ENCODE results near the gene GPRC5D. TPM values are rescaled to one million over a fixed set of nuclear protein-coding genes. Genes with fewer than 3 reads are reported as not detected.

The GPRC5D gene
- total RNA-seq, 1 experiment from 2014 or later, result 0.33 TPM

GRCh38 chr12:12891080-12891880, 60.7 kb downstream of the GPRC5D start, which contains the start of gene GPRC5A (continued):
- TF ChIP-seq, protein P1, sequence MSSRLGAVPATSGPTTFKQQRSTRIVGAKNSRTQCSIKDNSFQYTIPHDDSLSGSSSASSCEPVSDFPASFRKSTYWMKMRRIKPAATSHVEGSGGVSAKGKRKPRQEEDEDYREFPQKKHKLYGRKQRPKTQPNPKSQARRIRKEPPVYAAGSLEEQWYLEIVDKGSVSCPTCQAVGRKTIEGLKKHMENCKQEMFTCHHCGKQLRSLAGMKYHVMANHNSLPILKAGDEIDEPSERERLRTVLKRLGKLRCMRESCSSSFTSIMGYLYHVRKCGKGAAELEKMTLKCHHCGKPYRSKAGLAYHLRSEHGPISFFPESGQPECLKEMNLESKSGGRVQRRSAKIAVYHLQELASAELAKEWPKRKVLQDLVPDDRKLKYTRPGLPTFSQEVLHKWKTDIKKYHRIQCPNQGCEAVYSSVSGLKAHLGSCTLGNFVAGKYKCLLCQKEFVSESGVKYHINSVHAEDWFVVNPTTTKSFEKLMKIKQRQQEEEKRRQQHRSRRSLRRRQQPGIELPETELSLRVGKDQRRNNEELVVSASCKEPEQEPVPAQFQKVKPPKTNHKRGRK (CRISPR knock-in tag; IDR thresholded peaks at IDR 0.05; ENCODE audit: borderline replicate concordance), result no peak
- TF ChIP-seq ZBTB21 (CRISPR knock-in tag; IDR thresholded peaks at IDR 0.05; ENCODE audit: borderline replicate concordance), result no peak
- TF ChIP-seq ZNF396 (CRISPR knock-in tag; IDR thresholded peaks at IDR 0.05; ENCODE audit: borderline replicate concordance), result no peak
- TF ChIP-seq NFATC4 (CRISPR knock-in tag; IDR thresholded peaks at IDR 0.05), result no peak
- no peak for TF ChIP-seq NR1H2 (CRISPR knock-in tag; IDR thresholded peaks at IDR 0.05)
- no peak; the same call in 1 of the 2 replicates for TF ChIP-seq USF1 (CRISPR knock-in tag; IDR thresholded peaks at IDR 0.05)
- 0 out of 2 replicates have a peak, but pooled peaks have one; percentile 36 for TF ChIP-seq PRDM15 (CRISPR knock-in tag; IDR thresholded peaks at IDR 0.05)
- TF ChIP-seq ZMAT4 (CRISPR knock-in tag; IDR thresholded peaks at IDR 0.05), result no peak

Other genes with a start within 250 kb of the GPRC5D start
- gene CDKN1B, start 234.8 kb downstream of the GPRC5D start, total RNA-seq (2021), result 34.2 to 38.4 TPM (median 34.8 TPM) in 3 replicates
- 0.44 to 1.1 TPM (median 0.62 TPM) in 3 replicates for gene APOLD1, start 166.5 kb downstream of the GPRC5D start, total RNA-seq (2021)
- gene DDX47, start 138.8 kb downstream of the GPRC5D start, total RNA-seq (2021), result 59.2 to 64.8 TPM (median 59.2 TPM) in 3 replicates
- gene GPRC5A, start 60.6 kb downstream of the GPRC5D start, total RNA-seq (2021), result 1.1 to 1.3 TPM (median 1.3 TPM) in 3 replicates
- 61.6 to 62.7 TPM (median 61.8 TPM) in 3 replicates for gene HEBP1, start 48.1 kb upstream of the GPRC5D start, total RNA-seq (2021)
- gene FAM234B, start 92.2 kb upstream of the GPRC5D start, total RNA-seq (2021), result 25.9 to 28.6 TPM (median 26.2 TPM) in 3 replicates
- gene GSG1, start 151.5 kb upstream of the GPRC5D start, total RNA-seq (2021), result 0.21 to 0.28 TPM in 2 of 3 replicates, not detected in the other
- gene EMP1, start 244.6 kb upstream of the GPRC5D start, total RNA-seq (2021), result 0.66 to 1.4 TPM (median 1.4 TPM) in 3 replicates

Data from WTC11 (cell line).